Neural progenitor cell (in vitro differentiated cells): Measurements from ENCODE around the gene PPP2R5A. TPM values are rescaled to one million over a fixed set of nuclear protein-coding genes. Genes with fewer than 3 reads are reported as not detected.

Experiments
- DNase-seq: peaks from one replicate; pipeline ENCODE4 v3.0.0-alpha.2; 2016; ENCODE audit warnings: low spot score
- H2AFZ ChIP-seq: fragments of 200-600 bp; sonication (generic); replicated peaks from 2 replicates; pipeline ENCODE4 v1.6.1; 2016; ENCODE audit warnings: antibody characterized with exemption
- H3F3A ChIP-seq: fragments of 200-600 bp; sonication (generic); 2 replicates; pipeline ENCODE4 v1.6.1; 2016; ENCODE audit warnings: antibody characterized with exemption, low read depth
- H3K27ac ChIP-seq: fragments of 200-600 bp; sonication (generic); 2 replicates; pipeline ENCODE4 v1.5.1; 2016; ENCODE audit warnings: mild to moderate bottlenecking
- H3K27me3 ChIP-seq: fragments of 200-600 bp; sonication (generic); 2 replicates; pipeline ENCODE4 v1.6.1; 2016; ENCODE audit warnings: mild to moderate bottlenecking, moderate library complexity
- H3K36me3 ChIP-seq: fragments of 200-600 bp; sonication (generic); 2 replicates; pipeline ENCODE4 v1.5.1; 2016
- H3K4me1 ChIP-seq: fragments of 200-600 bp; sonication (generic); 2 replicates; pipeline ENCODE4 v1.6.1; 2016; ENCODE audit warnings: mixed run types
- H3K4me2 ChIP-seq: fragments of 200-600 bp; sonication (generic); 2 replicates; pipeline ENCODE4 v1.6.1; 2016
- H3K4me3 ChIP-seq: fragments of 200-600 bp; sonication (generic); 2 replicates; pipeline ENCODE4 v1.5.1; 2016
- H3K79me2 ChIP-seq: fragments of 200-600 bp; sonication (generic); 2 replicates; pipeline ENCODE4 v1.6.1; 2016; ENCODE audit warnings: low read depth
- H3K9ac ChIP-seq: fragments of 200-600 bp; sonication (generic); 2 replicates; pipeline ENCODE4 v1.6.1; 2016
- H3K9me3 ChIP-seq: fragments of 200-600 bp; sonication (generic); 2 replicates; pipeline ENCODE4 v1.5.1; 2016; ENCODE audit warnings: low read depth
- H4K20me1 ChIP-seq: fragments of 200-600 bp; sonication (generic); 2 replicates; pipeline ENCODE4 v1.6.1; 2016; ENCODE audit warnings: low read depth
- H3K27ac Mint-ChIP-seq: 3 replicates; pipeline ENCODE4 v1.8.0; 2021; ENCODE audit warnings: mixed read lengths
- H3K27me3 Mint-ChIP-seq: 2 replicates; pipeline ENCODE4 v1.8.0; 2022; ENCODE audit warnings: low read depth, mild to moderate bottlenecking, inconsistent platforms, moderate library complexity, mixed read lengths; ENCODE audit not compliant: insufficient read depth
- H3K36me3 Mint-ChIP-seq: 3 replicates; pipeline ENCODE4 v1.8.0; 2021; ENCODE audit warnings: mixed read lengths
- H3K4me1 Mint-ChIP-seq: 3 replicates; pipeline ENCODE4 v1.8.0; 2021; ENCODE audit warnings: mixed read lengths
- H3K4me3 Mint-ChIP-seq: 3 replicates; pipeline ENCODE4 v1.8.0; 2021; ENCODE audit warnings: mild to moderate bottlenecking, moderate library complexity, mixed read lengths
- H3K9me3 Mint-ChIP-seq: 3 replicates; pipeline ENCODE4 v1.8.0; 2020; ENCODE audit warnings: mixed read lengths
- CTCF ChIP-seq: fragments of 200-600 bp; sonication (generic); IDR thresholded peaks from 2 replicates; pipeline ENCODE4 v1.5.1; 2017; ENCODE audit warnings: antibody characterized with exemption, mild to moderate bottlenecking
- EZH2 ChIP-seq: fragments of 200-600 bp; sonication (generic); IDR thresholded peaks from 2 replicates; pipeline ENCODE4 v1.6.1; 2017; ENCODE audit warnings: antibody characterized with exemption, mild to moderate bottlenecking, moderate library complexity
- EZH2phosphoT487 ChIP-seq: fragments of 200-600 bp; sonication (generic); IDR thresholded peaks from 2 replicates; pipeline ENCODE4 v1.6.1; 2017; ENCODE audit warnings: antibody characterized with exemption
- total RNA-seq: library from RNA; depleted of rRNA; stranded (reverse); fragments of >200 nt; gene quantifications from 2 replicates; pipeline ENCODE4 v1.2.3, GENCODE V29; 2015; ENCODE audit warnings: low replicate concordance

Gene PPP2R5A
- total RNA-seq, 1 donor from 2014 or later = 27.9 TPM

GRCh38 chr1:212247179-212247721 is 38.0 kb upstream of the PPP2R5A start:
- Mint-ChIP-seq H3K9me3 (no peaks in the 10 kb centered on the region), H3K4me3 (no peak overlapping the region), H3K27me3 (peaks cover 2% of the 10 kb centered on the region), H3K27ac (no peak overlapping the region), H3K4me1 (no peaks in the 10 kb centered on the region), H3K36me3 (no peaks in the 10 kb centered on the region)
- no peaks in the 10 kb centered on the region for H3K79me2 ChIP-seq
- H3K9me3 ChIP-seq = no peaks in the 10 kb centered on the region
- H3K27me3 ChIP-seq = no peaks in the 10 kb centered on the region
- H4K20me1 ChIP-seq = no peaks in the 10 kb centered on the region
- no peaks in the 10 kb centered on the region for H3F3A ChIP-seq
- DNase-seq = no peak
- no peak overlapping the region for H3K9ac ChIP-seq
- no peak overlapping the region for H3K4me3 ChIP-seq
- no peak overlapping the region for H3K4me2 ChIP-seq
- no peaks in the 10 kb centered on the region for H3K4me1 ChIP-seq
- H3K36me3 ChIP-seq = no peaks in the 10 kb centered on the region
- H3K27ac ChIP-seq = no peak overlapping the region
- TF ChIP-seq CTCF (no peak), EZH2phosphoT487 (no peak), EZH2 (no peak)
- H2AFZ ChIP-seq = no peak overlapping the region

GRCh38 chr1:212247988-212248387 is 37.2 kb upstream of the PPP2R5A start:
- H3F3A ChIP-seq = no peaks in the 10 kb centered on the region
- H2AFZ ChIP-seq = no peak overlapping the region
- H3K4me3 Mint-ChIP-seq = no peak overlapping the region
- DNase-seq = no peak
- H3K79me2 ChIP-seq = no peaks in the 10 kb centered on the region
- no peaks in the 10 kb centered on the region for H3K36me3 ChIP-seq
- H3K27ac Mint-ChIP-seq = no peak overlapping the region
- H3K9ac ChIP-seq = no peak overlapping the region
- no peak overlapping the region for H3K27ac ChIP-seq
- no peaks in the 10 kb centered on the region for H4K20me1 ChIP-seq
- H3K4me2 ChIP-seq = no peak overlapping the region
- no peaks in the 10 kb centered on the region for H3K27me3 ChIP-seq
- no peaks in the 10 kb centered on the region for H3K4me1 Mint-ChIP-seq
- TF ChIP-seq CTCF = no peak
- no peak for TF ChIP-seq EZH2phosphoT487
- TF ChIP-seq EZH2 = no peak
- H3K4me3 ChIP-seq = no peak overlapping the region
- H3K4me1 ChIP-seq = no peaks in the 10 kb centered on the region
- no peaks in the 10 kb centered on the region for H3K9me3 Mint-ChIP-seq
- peaks cover 2% of the 10 kb centered on the region for H3K27me3 Mint-ChIP-seq
- no peaks in the 10 kb centered on the region for H3K9me3 ChIP-seq
- H3K36me3 Mint-ChIP-seq = no peaks in the 10 kb centered on the region

GRCh38 chr1:212254853-212255363 is 30.3 kb upstream of the PPP2R5A start:
- DNase-seq = no peak
- no peaks in the 10 kb centered on the region for H3F3A ChIP-seq
- no peaks in the 10 kb centered on the region for H3K36me3 ChIP-seq
- H3K9me3 ChIP-seq = no peaks in the 10 kb centered on the region
- H3K79me2 ChIP-seq = no peaks in the 10 kb centered on the region
- no peaks in the 10 kb centered on the region for H3K27me3 ChIP-seq
- Mint-ChIP-seq H3K4me1 (peaks cover 16% of the 10 kb centered on the region), H3K27ac (no peak overlapping the region), H3K9me3 (no peaks in the 10 kb centered on the region), H3K36me3 (no peaks in the 10 kb centered on the region), H3K4me3 (no peak overlapping the region), H3K27me3 (peaks cover 2% of the 10 kb centered on the region)
- TF ChIP-seq EZH2phosphoT487 (no peak), EZH2 (no peak), CTCF (no peak)
- H2AFZ ChIP-seq = no peak overlapping the region
- no peaks in the 10 kb centered on the region for H3K4me1 ChIP-seq
- H3K4me2 ChIP-seq = no peak overlapping the region
- H3K27ac ChIP-seq = no peak overlapping the region
- H3K4me3 ChIP-seq = no peak overlapping the region
- H3K9ac ChIP-seq = no peak overlapping the region
- H4K20me1 ChIP-seq = no peaks in the 10 kb centered on the region
